GM21515 (cell line): ENCODE data around the gene COL20A1.

Source experiments
- ATAC-seq: cut with Tn5 transposase; IDR thresholded peaks from one replicate; pipeline ENCODE4 v1.9.1; 2021; ENCODE audit not compliant: unreplicated experiment

Gene COL20A1

DNA sequence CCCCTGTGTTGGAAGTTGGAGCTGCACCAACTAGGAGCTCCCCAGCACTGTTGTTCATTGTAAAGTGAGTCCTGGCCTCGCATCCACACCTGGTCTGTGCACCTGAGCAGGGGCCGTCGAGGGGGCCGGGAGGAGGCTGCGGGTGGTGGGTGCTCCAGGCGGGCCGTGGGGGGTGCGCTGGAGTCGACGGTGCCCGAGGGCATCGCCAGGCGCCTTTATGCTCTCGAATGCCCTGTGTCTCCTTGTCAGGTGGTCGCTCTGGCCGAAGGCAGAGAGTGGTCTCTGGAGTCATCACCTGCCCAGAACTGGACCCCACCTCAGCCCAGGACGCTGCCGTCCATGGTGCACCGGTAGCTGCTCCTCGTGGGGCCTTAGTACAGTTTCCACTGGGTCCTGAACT, 16.0 kb upstream of the COL20A1 start:
- ATAC-seq = no peak

DNA sequence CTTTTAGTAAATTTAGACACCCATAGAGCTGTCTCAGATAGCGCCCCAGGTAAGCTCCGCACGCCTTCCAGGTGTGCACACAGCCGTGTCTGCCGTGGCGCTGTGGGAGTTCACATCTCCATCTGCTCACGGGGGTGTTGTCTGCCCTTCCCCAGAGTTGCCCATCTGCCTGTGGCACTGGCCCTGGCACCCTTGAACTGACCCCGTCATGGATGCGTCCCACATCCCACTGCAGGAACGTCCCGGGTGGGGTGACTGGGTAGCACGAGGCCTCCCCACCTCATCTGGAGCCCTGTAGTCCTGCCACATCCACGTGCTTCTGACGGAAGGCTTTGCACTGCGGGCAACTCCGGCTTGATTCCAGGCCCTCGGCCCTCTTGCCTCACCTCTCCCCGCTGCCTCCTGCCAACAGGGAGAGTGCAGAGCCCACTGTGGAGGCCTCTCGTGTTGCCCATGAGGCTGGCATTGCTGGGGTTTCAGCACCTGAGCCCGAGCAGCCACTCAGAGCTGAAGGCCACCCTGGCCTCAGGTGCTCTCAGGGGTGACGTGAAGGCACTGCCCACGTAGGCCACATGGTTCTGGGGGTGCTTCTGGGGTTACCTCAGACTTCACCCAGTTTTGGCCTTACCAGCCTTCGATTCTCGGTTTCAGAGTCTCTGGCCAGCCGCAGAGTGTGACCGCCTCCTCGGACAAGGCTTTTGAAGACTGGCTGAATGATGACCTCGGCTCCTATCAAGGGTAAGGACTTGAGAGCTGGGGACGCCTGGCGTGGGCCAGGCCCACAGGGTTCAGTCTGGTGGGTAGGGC, 15.3 kb upstream of the COL20A1 start:
- ATAC-seq = no peak

DNA sequence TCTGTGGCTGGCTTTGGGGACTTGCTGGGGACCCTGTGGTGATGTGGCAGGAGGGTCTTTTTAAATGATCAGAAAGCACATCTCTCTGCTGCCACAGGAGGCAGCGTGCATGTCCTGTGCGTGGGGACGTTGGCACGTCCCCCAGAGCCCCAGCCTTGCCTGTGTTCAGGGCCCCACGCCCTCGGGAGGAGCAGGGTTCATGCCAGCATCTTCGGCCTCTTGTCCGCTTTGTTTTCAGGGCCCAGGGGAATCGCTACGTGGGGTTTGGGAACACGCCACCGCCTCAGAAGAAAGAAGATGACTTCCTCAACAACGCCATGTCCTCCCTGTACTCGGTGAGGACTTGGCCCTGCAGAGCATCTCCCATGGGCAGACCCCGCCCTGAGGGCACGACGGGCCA, 14.3 kb upstream of the COL20A1 start:
- no peak for ATAC-seq

DNA sequence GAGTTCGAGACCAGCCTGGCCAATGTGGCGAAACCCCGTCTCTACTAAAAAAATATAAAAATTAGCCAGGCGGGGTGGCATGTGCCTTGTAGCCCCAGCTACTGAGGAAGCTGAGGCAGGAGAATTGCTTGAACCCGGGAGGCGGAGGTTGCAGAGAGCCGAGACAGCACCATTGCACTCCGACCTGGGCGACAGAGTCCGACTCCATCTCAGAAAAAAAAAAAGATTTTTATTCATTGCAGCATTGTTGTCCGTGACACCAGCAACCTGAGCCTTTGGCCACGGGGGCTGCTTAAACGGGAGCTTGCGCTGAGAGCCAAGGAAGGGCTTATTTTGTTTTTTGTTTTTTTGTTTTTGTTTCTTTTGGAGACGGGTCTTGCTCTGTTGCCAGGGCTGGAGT, 13.1 kb upstream of the COL20A1 start:
- ATAC-seq = no peak

DNA sequence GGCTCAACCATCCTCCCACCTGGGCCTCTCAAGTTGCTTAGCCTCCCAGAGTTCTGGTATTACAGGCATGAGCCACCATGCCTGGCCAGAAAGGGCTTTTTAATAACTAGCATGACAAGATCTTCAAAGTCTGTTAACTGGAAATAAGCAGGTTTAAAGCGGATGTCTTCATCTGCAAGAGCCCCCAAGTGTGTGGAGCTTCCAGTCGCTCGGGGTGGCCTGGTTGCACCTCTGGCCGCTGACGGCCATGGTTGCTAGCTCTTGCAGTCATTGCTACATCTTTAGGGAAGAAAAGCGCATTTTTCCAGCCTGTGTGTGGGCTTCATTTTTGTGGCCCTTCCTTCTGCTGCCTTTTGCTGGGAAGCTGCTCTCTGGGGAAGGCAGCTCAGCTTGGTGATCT, 12.6 kb upstream of the COL20A1 start:
- no peak for ATAC-seq

DNA sequence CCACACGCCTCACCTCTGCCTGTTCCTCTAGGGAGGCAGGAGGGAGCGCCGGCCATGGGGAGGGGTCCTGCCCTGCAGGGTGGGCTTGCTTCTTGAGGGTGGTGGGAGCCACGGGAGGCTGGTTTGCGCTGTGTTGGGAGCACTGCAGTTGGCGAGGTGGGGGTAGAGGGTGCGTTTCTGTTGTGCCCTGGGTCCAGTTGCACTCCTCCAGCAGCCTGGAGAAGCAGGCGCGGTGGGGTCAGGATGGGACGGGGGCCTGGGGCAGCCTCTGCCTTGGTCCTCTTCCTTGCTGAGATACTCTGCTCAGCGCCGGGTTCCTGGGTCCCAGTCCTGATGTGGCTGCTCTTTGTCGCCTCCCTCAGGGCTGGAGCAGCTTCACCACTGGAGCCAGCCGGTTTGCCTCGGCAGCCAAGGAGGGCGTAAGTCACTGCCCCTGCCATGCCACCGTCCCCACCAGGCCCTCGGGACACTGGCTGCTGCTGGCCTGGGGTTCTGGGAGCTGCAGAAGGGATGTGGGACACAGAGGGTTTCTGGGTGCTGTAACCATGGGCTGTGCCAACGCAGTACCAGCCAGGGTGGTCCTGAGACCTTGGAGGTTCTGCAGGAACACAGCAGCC, 11.9 kb upstream of the COL20A1 start:
- ATAC-seq = no peak

DNA sequence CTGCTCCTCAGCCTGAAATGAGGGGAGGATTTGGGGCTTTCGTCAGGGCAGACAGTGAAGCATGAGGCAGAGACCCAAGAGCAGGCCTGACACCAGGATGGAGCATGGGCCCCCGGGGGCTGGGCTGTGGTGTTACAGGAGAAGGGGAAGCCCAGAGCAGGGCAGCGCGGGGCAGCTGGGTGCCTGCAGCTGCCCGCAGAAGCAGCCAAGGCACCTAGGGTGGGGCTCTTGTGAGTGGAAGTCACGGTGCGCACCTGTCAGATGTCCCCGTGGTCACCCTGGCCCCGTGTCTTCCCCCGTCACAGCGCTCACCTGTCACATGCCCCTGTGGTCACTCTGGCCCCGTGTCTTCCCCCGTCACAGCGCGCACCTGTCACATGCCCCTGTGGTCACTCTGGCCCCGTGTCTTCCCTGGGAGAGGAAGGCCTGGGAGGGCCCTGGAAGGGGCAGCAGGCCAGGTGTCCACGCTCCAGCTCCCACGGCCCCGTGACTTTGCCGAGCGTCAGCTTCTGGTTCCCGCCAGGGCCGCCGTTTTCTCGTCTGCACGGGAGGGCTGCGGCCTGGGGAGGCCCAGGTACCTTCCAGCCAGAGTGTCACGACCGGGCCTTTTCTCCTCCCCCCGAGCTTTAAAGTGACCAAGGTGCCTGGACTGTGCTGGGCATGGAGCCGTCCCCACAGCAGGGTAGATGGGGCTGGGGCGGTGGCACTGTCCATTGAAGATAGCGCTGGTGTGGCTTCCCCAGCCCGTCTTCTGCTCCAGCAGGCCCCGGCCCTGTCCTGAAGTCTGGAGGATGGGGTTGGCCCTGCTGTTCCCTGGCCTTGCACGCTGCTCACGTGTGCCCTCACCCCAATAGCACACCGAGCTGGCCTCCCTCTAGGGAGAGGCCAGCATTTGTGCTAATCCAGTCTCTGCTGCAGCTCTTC, 11.0 kb upstream of the COL20A1 start:
- ATAC-seq = no peak

DNA sequence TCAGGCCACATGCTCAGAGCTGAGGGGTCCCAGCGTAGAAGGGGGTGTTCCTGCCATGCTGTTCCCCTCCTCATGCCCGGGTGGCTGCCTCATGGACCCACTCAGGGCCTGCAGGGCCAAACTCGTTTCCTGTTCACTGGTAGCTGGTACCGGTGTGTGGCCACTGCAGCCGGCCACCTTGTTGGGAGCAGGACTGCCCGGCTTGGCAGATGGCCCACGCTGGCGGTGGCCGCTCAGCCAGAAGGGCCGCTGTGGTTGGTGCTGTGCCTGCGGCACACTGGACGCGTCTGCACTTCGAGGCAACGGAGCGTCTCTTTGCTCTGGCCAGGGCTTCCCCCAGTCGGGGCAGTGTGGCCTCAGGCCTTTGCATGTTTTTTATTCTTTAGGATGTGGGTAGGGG, 10.0 kb upstream of the COL20A1 start:
- no peak for ATAC-seq

DNA sequence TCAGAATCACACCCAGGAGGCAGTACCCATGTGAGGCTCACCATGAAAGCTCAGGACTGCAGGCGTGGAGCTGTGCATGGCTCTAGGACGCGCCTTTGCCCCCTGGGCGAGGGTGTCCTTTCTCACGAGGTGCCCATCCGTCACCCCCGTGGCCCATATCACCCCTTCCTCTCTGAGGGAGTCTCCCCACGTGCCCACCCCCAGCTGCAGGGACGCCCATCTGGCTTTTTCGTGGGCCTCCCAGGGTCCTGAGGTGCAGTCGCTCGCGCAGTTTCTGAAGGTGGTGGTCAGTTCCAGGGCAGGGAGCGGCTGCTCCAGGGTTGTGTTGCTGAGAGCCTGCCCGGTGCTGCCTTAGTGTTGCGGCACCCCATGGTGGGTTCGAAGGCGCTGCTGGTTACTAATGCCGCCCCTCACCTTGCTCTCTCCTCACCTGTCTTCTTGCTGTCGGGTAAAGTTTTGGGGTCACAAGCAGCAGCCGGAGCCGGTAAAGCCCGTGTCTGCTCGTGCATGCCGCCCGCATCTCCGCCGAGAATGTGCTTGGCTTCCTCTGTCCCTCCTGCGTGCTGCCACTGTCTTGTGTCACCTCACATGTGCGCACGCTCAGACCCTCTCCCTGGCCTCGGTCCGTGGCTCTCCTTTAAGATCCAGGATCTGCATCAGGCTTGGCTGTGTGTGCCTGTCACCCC, 9.4 kb upstream of the COL20A1 start:
- ATAC-seq = no peak

DNA sequence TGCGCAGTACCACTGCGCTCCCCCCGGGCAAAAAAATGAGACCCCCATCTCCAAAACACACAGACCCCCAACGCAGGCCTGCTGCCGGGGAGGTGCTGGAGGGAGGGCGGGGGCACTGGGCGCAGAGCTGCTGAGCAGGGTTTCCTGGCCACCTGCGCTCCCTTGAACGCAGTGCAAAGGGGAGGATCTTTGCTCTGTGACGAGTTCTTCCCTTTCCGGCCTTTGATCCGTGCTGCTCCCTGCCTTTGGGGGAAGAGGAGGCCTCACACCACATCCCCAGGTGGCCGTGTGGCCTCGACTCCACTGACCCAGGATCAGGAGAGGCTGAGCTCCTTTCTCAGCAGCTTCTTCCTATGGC, 8.9 kb upstream of the COL20A1 start:
- ATAC-seq = no peak

DNA sequence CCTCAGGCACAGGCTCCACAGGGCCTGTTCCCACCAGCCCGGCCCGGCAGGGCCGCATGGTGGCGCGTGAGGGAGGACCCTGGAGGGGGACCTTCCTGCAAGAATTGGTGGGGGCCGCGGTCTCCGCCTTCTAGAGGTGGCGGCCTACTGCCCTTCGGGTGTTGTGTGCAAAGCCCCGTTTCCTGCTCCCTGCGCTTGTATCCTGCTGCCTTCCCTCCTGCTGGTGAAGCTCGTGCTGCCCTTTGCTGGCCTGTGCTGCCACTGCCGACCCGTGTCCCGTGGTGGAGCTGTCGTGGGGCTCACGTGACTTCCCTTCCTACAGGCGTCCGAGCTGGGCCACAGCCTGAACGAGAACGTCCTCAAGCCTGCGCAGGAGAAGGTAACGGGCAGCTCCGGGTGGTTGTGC, 8.4 kb upstream of the COL20A1 start:
- no peak for ATAC-seq

DNA sequence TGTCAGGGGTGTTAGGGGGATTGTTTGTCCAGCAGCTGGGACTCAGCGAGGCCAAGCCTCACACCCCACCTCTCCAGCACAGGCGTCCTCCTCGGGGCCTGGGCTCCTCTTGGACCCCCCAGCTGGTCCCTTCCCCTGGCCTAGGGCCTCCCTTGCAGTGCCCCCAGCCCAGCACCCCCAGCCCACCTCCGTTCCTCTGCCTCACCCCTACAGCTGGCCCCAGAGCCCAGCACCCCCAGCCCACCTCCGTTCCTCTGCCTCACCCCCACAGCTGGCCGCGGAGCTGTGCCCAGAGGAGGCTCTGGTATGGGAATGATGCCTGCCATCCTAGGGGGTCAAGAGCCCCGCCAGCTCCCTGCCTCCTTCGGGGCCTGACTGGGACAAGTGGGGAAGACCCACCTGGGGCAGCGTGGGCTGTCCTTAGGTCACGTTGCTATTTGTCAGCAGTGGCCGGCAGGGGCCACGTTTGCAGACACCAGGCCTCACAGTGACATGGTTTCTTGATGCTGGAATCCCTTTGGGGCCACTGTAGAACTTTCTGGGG, 7.9 kb upstream of the COL20A1 start:
- ATAC-seq = no peak

DNA sequence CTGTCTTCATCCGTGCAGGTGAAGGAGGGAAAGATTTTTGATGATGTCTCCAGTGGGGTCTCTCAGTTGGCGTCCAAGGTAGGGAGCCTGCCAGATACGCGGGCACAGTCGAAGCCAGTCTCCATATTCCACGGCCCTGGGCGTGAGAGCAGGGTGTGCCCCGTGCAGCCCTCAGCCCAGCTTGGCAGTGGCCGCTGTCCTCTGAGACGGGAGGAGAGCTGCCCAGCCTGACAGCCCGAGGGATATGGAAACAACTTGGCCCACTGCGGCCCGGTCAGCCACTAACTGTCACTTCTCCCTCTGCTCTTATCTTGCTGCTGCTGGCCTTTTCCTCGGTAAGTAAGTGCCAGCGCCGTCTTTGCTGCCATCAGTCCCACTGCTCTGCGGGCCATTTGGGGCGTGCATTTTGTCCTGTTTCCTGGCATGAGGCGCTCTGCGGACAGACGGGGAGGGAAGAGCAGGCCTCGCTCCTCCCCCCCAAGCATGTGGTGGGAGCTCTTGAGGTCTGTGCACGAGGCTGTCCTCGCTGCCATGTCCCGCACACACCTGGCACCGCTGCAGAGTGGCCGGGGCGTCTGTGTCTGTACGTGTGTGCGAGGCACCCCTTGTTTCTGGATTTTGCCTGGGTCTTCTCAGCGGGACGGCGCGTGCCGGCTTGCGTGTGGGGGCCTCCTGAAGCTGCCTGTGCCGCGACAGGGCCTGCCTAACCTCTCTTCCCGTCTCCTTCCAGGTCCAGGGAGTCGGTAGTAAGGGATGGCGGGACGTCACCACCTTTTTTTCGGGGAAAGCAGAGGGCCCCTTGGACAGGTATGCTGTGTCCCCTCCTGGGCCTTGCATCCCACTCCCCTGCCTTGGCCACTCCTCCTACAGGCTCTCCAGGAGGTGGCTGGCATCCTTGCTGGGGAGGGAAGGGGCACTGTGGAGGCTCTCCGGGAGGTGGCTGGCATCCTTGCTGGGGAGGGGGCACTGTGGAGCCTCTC, 7.1 kb upstream of the COL20A1 start:
- no peak for ATAC-seq

DNA sequence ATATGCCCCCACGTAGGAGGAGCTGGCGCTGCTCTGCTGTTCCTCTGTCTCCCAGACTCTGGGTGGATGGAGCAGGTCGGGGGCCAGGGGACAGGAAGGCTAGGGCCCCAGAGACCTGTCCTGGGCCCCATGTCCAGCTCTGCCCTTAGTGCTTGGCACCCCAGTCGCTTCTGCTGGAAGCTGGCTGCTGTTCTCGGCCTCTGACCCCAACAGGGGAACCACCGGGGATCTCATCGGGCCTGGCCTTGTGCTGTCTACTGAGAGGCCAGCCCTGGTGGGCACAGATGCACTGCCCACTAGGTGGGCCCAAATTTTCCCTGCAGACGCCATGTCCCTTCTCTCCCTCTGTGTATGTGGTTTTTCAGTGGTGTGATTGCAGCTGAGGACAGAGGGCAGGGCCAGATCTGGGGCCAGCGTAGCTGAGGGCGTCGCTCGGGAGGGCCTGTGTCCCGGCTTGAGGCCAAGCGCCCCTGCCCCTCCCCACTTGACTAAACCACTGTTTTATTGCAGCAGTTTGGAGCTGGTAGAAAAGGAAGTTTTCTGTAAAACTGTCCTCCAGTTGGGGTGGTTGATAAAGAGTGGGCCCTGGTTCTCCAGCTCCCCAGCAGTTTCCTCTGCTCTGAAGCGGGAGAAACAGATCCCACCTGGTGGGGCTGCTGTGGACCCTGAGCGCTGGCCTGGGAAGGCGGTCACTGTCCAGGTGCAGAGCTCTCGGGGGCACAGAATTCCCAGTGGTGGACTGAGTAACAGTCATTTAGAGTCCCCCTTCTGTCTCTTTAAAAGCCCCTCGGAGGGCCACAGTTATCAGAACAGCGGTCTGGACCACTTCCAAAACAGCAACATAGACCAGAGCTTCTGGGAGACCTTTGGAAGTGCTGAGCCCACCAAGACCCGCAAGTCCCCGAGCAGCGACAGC, 5.9 kb upstream of the COL20A1 start:
- ATAC-seq = no peak

DNA sequence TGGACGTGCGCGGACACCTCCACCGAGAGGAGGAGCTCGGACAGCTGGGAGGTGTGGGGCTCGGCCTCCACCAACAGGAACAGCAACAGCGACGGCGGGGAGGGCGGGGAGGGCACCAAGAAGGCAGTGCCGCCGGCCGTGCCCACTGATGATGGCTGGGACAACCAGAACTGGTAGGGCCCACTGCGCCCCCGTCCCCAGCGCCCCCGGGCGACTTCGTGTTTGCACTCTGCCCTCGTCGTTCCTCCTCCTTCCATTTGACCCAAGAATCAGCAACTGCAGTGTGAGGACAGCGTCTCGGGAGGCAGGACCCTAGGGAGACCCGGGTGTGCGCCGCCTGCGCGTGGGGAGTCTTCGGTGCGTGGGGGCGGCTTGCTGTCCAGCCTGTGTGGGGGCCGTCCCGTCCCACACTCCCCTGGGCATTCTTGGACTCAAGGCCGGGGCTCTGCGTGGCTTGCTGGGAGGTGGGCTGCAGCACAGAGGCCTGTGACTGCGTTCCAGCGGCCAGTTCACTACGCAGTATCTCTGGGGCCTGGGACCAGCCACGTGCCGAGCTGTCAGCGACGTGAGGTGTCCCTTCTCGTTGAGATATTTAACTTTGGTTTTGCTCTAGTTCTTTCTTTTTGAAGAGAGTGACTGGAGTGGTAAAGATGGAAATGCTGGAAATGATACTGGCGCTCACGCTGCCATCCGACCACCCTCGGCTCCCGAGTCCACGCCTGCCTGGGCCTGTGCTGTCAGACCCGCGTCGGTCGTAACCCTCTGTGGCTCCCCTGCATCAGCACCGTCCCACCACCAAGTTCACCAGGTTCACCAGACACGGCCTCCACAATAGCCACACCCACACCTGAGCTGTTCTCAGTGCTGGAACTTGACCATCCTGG, 5.0 kb upstream of the COL20A1 start:
- ATAC-seq = no peak

DNA sequence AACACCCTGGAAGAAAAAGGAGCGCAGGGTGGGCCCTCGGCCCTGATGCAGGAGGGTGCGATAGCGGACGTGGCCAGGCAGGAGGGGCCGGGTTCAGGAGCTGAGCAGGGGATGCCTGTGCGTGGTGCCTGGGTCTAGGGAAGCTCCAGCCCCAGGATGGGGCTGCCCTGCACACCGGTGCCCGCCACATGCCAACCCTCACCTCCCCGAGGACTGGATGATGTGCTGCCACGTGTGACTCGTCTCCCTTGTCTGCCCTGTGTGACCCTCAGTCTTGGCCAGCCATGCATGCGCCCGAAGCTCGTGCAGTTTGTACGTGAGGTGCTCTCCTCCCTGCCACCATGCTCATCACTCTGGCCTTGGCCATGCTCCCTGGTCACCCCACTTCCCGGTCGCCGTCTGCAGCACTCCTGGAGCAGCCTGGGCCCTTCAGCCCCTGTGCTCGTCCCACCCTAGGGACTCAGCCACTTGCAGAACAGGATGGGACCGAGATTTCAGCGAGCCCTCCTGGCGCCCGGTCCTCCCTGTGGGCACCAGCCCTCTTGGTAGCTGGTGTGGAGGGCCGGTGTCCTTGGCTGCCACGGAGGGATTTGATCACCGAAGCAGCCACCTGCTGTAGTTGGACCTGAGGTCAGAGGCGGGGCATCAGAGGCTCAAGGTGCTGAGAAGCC, 4.3 kb upstream of the COL20A1 start:
- no peak for ATAC-seq
